ENCODE data around the gene KDM4B.

Gene KDM4B

GRCh38 chr19:5016781-5017180 is 47.9 kb downstream of the KDM4B start:
- no peak for DNase-seq

GRCh38 chr19:5017235-5017634 is 48.3 kb downstream of the KDM4B start:
- no peak for DNase-seq

- DNase-seq, result no peak
Measured at GRCh38 chr19:5018224-5019015, 49.5 kb downstream of the KDM4B start.

- DNase-seq, result no peak
Measured at GRCh38 chr19:5020368-5020767, 51.5 kb downstream of the KDM4B start.

- DNase-seq, result no peak
Measured at GRCh38 chr19:5021046-5021445, 52.1 kb downstream of the KDM4B start.

GRCh38 chr19:5022066-5022860 is 53.4 kb downstream of the KDM4B start:
- DNase-seq, result no peak

GRCh38 chr19:5023128-5023571 is 54.2 kb downstream of the KDM4B start:
- no peak for DNase-seq

- no peak for DNase-seq
Measured at GRCh38 chr19:5024282-5024681, 55.4 kb downstream of the KDM4B start.

GRCh38 chr19:5025027-5025426 is 56.1 kb downstream of the KDM4B start:
- DNase-seq, result no peak

- no peak for DNase-seq
Measured at GRCh38 chr19:5026706-5027273, 57.9 kb downstream of the KDM4B start.

- DNase-seq, result no peak
Measured at GRCh38 chr19:5028229-5028886, 59.4 kb downstream of the KDM4B start.

- DNase-seq, result peak; percentile 69
Measured at GRCh38 chr19:5029596-5029995, 60.7 kb downstream of the KDM4B start.

GRCh38 chr19:5030136-5030820 is 61.4 kb downstream of the KDM4B start:
- DNase-seq, result no peak

GRCh38 chr19:5030822-5031221 is 61.9 kb downstream of the KDM4B start:
- no peak for DNase-seq

- peak; percentile 84 for DNase-seq
Measured at GRCh38 chr19:5031231-5032100, 62.6 kb downstream of the KDM4B start.

GRCh38 chr19:5032101-5032967 is 63.4 kb downstream of the KDM4B start:
- no peak for DNase-seq

GRCh38 chr19:5035105-5035761 is 66.3 kb downstream of the KDM4B start:
- no peak for DNase-seq

GRCh38 chr19:5035793-5036697 is 67.1 kb downstream of the KDM4B start:
- DNase-seq, result no peak

All from activated CD8-positive, alpha-beta memory T cell treated with anti-CD3 and anti-CD28 coated beads, Interleukin-2, amount 50 U/mL, for 4 hours (primary cell).